Activated effector memory CD4-positive, alpha-beta T cell treated with Interleukin-2 at 50 U/mL for 16 hours (primary cell): ENCODE data around the gene RSRC1.
A peak's percentile ranks its signal among the peaks of the same experiment; 100 is the strongest.
"Not testable (repeated sequence)": the region's sequence is repeated elsewhere in the genome, so short reads cannot be mapped to it uniquely, and the experiment has no call there.

Experiments used
- DNase-seq: peaks from one replicate; pipeline ENCODE4 v3.0.0-alpha.2; 2020

Gene RSRC1

DNA sequence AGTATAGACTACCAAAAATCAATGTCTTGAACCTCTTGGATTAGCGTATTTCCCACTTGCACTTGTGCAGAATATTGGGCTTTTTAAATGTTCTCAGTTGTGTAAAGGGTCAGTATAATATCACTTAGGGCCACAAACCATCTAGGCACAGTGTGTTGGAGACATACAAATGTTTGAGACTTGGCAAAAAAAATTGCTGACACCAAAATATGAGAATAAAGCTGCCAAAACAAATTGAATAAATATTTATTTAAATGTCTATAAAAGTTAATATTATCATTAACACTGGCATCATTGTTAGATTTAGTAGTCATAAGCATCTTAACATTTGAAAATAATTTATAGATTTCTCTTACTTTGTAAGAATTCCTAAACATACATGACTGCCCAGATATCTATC, 430.2 kb downstream of the RSRC1 start:
- no peak for DNase-seq

- no peak for DNase-seq
Observed at GRCh38 chr3:158548691-158549090, 438.8 kb downstream of the RSRC1 start.

- not testable (repeated sequence) for DNase-seq
Observed at GRCh38 chr3:158549938-158550337, 440.0 kb downstream of the RSRC1 start.

- no peak for DNase-seq
Observed at GRCh38 chr3:158552124-158552523, 442.2 kb downstream of the RSRC1 start.

GRCh38 chr3:158559504-158559903, 449.6 kb downstream of the RSRC1 start:
- DNase-seq = no peak

DNA sequence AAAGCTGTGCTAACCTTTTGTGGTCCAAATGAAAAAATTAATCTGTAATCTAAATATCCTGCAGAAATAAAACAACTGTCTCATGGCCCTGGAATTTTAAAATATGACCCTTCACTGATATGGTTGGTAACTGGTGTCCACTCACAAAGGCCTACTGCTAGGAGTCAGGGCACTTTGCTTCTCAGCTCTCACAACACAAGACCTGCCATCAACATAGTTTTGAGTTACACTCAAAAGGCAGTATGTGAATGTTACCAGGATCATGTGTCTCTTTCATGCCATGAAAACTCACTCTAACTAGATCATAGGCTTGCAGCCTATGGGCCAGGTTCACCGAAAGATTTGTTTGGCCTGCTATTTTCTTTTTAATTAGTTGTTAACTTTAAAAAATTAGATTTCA, 451.1 kb downstream of the RSRC1 start:
- DNase-seq = no peak

DNA sequence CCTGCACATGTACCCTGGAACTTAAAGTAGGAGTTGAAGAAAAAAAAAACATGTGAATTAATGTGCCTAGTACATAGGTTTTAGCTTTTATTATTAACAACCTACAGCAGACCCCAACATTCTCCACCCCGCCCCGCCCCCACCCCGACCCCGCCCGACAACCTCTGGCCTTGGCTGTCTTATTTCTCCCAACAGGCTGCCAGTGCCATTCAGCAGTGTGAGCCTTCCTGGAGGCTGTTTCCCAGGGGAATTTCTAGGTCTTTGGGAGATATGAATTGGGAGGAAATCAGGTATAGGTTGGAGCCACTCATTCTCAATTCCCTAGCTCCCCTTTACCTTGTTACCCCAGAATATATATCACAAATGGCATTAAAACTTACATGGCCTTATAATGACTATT, 452.8 kb downstream of the RSRC1 start:
- DNase-seq = no peak

GRCh38 chr3:158563076-158563475, 453.2 kb downstream of the RSRC1 start:
- DNase-seq = no peak

DNA sequence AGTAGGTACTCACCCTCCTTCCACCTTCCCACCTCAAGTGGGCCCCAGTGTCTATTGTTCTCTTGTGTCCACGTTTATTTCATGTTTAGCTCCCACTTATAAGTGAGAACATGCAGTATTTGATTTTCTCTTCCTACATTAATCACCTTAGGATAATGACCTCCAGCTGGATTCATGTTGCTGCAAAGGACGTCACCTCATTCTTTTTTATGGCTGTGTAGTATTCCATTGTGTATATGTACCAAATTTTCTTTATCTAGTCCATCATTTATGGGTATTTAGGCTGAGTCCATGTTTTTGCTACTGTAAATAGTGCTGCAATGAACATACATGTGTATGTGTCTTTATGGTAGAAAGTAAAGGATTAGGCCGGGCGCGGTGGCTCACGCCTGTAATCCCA, 455.2 kb downstream of the RSRC1 start:
- no peak for DNase-seq

DNA sequence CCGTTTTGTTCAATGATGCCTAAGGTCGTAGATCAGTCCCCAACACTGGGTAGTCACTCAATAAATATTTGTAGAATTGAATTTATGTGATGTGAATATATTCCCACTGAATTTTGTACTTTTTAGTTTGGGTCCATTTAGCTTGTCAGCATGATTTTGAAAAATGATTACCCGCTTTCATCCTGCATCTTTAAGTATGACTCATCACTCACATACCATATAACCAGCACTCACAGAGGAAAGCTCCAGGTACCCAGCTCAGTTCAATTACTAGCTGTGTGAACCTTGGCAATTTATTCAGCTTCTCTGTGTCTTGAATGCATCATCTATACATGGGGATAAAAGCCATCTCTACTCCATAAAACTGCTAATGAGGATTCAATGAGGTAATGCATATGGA, 458.9 kb downstream of the RSRC1 start:
- no peak for DNase-seq

DNA sequence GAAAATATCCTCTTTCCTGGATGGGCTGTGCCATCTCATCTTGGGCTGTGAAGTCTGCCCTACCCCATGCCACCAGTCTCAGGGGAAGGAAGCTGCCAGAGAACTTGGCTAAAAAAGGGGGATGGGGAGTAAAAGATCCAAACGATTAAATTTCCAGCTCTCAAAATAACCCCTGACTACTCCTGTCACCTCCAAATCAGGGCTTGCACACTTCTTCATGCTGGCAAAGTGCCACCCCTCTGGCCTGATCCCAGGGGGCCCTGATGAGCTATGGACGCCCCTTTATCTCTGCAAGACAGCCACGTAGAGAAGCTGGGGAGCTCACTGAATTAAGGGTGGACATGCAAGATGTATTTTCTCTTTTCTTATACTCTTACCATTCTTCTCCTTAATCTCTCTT, 459.9 kb downstream of the RSRC1 start:
- DNase-seq = no peak

DNA sequence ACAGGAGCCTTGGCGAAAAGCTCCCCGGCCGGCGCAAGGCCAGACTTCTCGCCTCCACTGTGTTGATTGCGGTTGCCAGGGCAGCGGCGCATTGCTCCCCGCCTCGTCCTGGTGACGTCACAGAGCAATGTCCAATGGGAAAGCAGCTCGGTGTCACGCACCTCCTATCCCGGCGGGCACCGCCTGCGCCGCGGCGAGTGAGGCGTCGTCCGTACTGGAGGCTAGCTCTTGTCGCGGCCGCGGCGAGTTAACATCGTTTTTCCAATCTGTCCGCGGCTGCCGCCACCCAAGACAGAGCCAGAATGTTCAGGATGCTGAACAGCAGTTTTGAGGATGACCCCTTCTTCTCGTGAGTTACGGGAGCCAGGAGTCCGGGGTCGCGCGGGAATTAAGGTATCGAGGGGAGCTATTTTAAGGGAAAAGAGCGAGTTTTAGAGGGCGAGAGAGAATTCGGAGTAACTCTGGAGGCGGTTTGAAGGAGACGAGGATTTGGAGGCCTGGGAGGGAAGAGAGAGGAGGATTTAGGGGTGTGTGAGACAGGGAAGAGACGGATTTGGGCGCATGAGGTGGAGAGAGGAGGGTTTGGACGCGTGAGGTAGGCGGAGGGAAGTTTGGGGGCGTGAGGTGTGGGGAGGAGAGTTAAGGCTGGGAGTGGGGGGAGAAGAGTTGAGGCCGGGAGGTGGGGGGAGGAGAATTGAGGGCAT, 461.3 kb downstream of the RSRC1 start, which contains the start of gene MLF1:
TSS of gene MLF1 (plus strand) at position 196 of the 704 bp plus-strand sequence. CDS start at position 303, 107 bp downstream.
- peak; percentile 65 for DNase-seq

- DNase-seq = no peak
Observed at GRCh38 chr3:158571969-158572765, 462.3 kb downstream of the RSRC1 start.

DNA sequence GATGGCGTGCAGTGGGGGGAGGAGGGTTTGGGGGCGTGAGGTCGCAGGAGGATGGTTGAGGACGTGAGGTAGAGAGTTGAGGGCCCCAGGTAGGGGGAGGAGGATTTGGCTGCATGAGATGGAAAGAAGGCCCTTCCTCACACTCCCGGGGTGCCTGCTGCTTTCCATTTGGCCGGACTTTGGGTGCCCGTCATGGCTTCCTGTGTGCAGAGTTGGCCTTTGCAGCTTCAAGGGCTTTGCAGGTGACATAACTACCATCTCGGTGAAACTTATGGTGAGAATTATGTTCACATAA, 462.8 kb downstream of the RSRC1 start:
- no peak for DNase-seq

DNA sequence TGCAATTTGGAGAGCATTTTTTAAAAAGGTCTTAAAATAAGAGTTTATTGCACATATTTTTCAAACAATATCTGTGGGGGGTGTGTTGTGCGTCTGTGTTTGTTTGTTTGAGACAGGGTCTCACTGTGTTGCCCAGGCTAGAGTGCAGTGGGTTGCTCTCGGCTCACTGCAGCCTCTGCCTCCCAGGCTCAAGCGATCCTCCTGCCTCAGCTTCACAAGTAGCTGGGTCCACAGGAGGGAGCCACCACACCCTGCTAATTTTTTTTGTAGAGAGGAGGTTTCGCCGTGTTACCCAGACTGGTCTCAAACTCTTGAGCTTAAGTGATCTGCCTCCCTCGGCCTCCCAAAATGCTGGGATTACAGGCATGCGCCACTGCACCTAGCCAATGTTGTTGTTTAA, 463.8 kb downstream of the RSRC1 start:
- no peak for DNase-seq

DNA sequence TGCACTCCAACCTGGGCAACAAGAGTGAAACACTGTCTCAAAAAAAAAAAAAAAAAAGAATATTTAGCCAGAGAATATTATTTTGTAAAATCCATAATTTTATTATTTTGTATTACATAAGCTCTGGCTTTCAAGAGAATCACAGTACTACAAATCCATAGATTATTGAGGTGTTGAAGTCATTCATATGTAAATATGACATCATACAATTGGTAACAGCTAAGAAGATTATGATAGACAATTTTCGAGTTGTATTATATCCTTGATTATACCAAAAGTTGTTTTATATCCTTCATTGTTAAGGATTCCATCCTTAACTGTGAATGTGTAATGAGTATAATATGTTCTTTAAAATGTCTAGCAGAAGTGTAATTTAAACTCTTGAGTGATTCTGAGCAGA, 464.8 kb downstream of the RSRC1 start:
- no peak for DNase-seq

DNA sequence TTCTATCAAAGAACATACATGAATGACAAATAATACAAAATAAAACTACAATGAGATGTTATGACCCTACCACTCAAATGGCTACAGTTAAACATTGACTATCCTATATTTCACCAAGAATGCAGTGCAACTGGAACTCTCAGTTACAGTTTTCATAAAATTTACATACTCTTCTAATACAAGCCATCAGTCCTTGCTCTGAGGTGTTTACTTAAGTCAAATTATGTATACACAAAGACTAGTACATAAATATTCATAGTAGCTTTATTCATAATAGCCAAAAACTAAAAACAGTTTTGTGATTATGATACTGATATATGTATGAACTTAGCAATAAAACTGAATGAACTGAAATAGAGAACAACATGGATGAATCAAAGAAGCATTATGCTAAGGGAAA, 480.3 kb downstream of the RSRC1 start:
- no peak for DNase-seq
